ENCODE data around the gene TIMM21.

The TIMM21 gene

DNA sequence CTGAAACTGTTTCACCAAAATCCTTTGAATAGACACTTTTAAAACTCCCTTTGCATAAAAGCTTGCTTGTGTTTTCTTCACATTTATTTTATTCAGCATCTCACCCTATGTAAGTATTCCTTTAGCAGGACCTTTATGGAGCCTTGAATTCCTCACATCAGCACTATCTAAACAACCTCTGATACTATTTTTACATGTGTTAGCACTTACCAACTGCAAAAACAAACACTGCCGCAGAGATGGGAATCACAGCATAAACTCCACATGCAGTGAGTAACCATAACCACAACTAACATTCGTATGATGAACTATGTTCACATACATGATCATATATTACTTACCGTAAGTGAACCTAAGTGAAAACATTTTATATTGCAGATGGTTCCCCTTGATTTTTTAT is 16.1 kb upstream of the TIMM21 start:
- FAIRE-seq = no peak
- no peak for DNase-seq (ENCODE audit: insufficient read length, low spot score)

DNA sequence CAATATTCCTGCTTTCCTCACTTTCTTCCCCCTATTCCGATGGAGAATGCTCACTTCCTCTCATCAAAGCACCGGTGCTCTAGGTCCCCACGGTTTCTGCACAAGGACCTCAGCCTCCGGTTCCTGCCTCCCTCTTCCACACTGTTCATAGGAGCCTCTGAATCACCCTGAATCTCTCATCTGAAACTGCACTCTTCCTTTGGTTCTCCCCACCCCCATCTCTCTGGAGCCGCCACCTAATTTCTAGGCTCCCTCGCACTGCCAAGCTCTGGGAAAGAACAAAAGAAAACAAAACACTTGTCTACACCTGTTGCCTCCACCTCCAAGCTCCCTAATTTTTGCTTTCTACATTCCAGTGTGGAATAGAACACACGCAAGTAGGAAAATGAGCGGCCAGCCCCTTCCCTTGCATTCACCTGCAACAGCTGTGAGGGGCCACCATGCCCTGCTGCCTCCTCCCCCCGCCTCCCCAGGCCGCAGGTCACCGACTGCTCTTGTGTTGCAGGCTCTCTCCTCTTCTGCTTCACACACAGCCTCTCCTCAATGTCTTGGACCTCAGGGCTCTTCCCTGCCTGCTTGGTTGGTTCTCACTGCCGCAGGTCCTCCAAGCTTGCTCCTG is 10.3 kb upstream of the TIMM21 start:
- no peak for TF ChIP-seq POLR2A (IDR thresholded peaks at IDR 0.05; ENCODE audit: low read depth, low read length)
- FAIRE-seq = no peak

More for the DNA sequence above, 16.1 kb upstream of the TIMM21 start:
- TF ChIP-seq POLR2A (IDR thresholded peaks at IDR 0.05; ENCODE audit: low read depth, low read length) = no peak

DNA sequence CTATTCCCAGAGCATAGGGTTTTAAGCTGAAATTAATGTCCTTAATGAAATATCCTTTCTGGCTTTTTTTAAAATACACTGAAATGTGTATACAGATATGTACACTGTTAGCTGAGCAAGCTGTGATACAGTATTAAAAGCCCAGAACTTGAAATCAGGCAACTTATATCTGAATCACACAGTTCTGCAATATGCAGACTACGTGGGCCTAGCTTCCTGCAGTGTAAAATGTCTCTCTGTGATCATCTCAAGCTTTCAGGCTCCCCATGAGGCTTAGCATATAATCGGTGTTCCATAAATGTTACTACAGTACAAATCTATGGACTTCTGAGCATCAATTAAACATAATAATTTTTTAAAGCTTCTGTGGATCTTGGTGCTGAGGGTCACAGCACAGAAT is 8.9 kb upstream of the TIMM21 start:
- DNase-seq (ENCODE audit: insufficient read length, low spot score) (no peak), FAIRE-seq (no peak)

More for the DNA sequence above, 10.3 kb upstream of the TIMM21 start:
- no peak for DNase-seq (ENCODE audit: insufficient read length, low spot score)

DNA sequence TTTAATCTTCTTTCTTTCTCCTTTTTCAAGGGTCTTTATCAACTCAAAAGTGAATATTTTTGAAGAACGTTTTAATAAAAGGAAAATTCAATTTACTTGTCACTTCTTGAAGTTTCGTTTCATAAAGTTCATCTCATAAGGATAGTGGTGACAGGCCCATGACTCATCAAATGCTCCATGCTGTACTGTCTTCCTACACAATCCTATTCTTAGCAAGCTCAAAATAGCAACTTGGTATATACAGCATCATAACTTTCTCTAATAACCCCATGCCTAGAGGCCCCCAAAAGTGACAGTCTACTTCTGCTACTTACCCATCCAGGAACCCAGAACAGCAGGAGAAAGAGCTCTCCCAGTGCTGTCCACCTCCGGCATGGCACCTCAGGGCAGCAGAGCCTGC is 8.4 kb upstream of the TIMM21 start:
- DNase-seq (ENCODE audit: insufficient read length, low spot score) = no peak
- FAIRE-seq = no peak
- no peak for TF ChIP-seq POLR2A (IDR thresholded peaks at IDR 0.05; ENCODE audit: low read depth, low read length)

More for the DNA sequence above, 8.9 kb upstream of the TIMM21 start:
- no peak for TF ChIP-seq POLR2A (IDR thresholded peaks at IDR 0.05; ENCODE audit: low read depth, low read length)

DNA sequence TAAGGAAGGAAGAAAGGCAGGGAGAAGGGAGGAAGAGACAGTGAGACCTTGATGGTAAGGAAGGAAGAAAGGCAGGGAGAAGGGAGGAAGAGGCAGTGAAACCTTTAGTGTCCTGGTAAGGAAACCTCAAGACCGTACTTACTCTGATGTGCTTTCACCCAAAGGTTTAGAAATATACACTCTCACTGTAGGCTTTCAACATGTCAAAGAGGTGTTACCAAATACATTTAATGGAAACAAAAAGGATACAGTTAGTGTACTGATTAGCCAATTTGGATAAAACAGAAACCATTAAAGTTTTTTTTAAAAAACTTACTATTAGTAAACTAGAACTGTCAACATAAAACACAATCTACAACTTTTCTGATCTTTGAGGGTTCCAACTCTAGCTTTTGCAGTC is 7.7 kb upstream of the TIMM21 start:
- DNase-seq (ENCODE audit: insufficient read length, low spot score) (no peak), FAIRE-seq (no peak)
- no peak for TF ChIP-seq POLR2A (IDR thresholded peaks at IDR 0.05; ENCODE audit: low read depth, low read length)

DNA sequence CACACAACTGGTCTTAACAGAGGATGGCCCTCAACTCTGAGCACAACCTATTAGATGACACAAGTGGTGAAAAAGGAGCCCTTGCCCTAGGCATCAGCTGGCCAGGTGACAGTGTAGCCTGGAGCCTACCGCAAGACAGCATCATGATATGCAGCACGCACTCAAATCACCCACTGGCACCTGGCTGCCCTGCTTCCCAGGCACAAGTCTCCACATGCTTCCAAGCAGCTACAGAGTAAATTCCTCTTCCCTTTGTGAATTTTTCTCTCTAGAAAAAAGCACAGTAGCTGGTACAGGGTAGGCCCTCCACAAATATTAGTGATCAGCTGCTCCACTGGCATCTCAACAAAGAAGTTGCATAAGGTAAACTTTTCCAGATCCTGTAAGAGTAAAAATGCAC is 6.7 kb upstream of the TIMM21 start:
- no peak for FAIRE-seq
- no peak for TF ChIP-seq POLR2A (IDR thresholded peaks at IDR 0.05; ENCODE audit: low read depth, low read length)

DNA sequence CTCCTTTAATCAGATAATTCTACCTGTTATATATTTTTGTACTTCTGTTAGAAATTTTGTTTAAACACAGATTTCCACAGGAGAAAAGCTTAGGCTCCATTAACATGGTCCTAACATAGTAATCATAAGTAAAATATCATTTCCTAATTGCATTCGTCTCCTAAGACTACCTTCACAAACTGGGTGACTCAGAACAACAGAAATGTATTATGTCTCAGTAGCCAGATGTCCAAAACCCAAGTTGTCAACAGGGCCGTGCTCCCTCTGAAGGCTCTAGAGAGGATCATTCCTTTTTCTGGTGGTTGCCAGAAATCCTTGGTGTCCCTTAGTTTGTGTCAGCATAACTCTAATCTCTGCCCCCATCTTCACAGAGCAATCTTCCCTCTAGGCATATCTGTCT is 6.1 kb upstream of the TIMM21 start:
- DNase-seq (ENCODE audit: insufficient read length, low spot score) (no peak), FAIRE-seq (no peak)
- TF ChIP-seq POLR2A (IDR thresholded peaks at IDR 0.05; ENCODE audit: low read depth, low read length) = no peak

More for the DNA sequence above, 6.7 kb upstream of the TIMM21 start:
- DNase-seq (ENCODE audit: insufficient read length, low spot score) = no peak

DNA sequence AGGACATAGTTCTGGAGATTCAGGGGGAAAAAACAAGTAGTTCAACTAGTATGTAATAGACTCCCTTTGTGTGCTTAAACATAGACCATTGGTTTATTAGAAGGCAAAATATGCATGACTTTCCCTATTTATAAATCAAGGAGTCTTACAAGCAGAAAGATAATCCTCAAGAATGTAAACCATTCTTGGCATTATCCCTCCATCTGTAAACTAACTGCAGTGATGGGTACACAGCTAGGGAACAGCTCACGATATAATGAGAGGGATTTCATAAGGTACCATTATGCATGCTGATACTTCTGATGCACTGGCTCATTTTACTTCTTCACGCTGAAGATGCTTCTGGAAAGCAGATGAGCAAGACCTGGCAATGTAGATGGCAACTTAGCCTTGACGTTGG is 1.6 kb upstream of the TIMM21 start:
- FAIRE-seq (no peak), DNase-seq (ENCODE audit: insufficient read length, low spot score) (no peak)
- no peak for TF ChIP-seq POLR2A (IDR thresholded peaks at IDR 0.05; ENCODE audit: low read depth, low read length)

DNA sequence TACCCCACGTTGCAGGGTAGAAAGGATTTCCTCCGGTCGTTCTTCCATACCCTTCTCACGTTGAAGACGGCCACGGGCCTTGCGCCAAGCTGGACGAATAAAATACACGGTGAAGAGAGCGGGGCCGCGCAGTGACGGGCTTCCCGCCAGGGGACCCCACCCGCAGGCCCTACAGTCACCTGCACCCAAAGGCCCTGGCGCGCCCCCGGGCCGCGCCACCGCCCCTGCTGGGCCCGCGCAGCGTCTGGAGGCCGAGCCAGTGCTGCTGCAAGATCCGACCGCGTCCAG is 888 bp upstream of the TIMM21 start:
- FAIRE-seq (no peak), DNase-seq (ENCODE audit: insufficient read length, low spot score) (no peak)
- no peak for TF ChIP-seq POLR2A (IDR thresholded peaks at IDR 0.05; ENCODE audit: low read depth, low read length)

DNA sequence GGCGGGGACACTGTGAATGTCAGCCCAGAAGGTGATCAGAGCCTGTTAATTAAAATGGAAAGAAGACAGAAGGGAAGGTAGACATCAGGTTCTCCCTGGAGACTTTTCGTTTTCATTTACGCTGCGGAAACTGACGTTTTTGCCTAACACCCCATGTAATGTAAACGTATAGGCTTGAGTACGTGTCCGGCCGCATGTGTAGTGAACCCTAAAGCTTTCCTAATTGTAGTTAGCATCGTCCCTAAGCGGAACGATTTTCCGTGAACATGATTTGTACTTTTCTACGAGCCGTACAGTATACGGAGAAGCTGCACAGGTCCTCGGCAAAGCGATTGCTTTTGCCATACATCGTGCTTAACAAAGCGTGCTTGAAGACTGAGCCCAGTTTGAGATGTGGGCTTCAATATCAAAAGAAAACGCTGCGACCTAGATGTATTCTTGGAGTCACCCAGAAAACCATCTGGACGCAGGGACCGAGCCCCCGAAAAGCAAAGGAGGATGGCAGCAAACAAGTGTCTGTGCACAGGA is 284 bp downstream of the TIMM21 start:
- no peak for TF ChIP-seq POLR2A (IDR thresholded peaks at IDR 0.05; ENCODE audit: low read depth, low read length)

DNA sequence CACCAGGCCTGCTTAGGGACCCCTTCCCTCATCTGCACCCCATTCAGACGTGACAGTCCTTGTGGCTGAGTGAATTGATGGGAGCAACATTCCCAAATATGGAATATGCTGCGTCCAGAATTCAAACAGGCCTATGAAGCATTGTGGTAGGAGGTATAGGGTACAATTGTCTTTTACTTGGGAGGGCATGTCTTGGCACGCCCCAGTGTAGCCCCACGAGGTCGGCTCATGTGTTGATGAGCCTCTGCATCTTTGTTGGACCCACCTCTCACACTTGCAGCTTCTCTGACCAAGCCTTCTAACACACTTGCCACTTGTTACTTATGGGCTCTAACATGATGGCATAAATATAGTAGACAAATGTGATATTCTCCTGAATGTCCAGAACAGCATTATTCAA is 1.6 kb downstream of the TIMM21 start:
- no peak for DNase-seq (ENCODE audit: insufficient read length, low spot score)
- TF ChIP-seq POLR2A (IDR thresholded peaks at IDR 0.05; ENCODE audit: low read depth, low read length) = no peak
- FAIRE-seq = no peak

More for the DNA sequence above, 284 bp downstream of the TIMM21 start:
- FAIRE-seq = no peak
- DNase-seq (ENCODE audit: insufficient read length, low spot score) = no peak

DNA sequence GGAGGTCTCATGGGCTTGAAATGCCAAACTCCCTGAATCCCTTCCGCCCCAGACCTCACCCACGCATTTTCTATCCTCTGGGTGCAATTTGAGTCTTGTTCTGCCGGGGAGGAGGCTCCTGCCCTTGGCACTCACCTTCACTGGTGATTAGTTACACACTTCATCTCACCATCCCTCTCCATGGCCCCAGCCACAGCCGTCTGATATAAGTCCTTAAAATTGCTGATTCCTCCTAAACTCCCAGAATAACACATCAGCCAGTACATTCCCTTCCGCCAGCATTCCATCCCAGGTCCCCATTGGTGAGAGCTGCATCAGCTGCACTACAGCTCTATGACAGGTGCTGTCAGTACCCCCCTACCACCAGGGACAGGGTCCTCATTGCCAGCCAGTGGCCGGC is 3.9 kb downstream of the TIMM21 start:
- DNase-seq (ENCODE audit: insufficient read length, low spot score) = no peak
- TF ChIP-seq POLR2A (IDR thresholded peaks at IDR 0.05; ENCODE audit: low read depth, low read length) = no peak
- FAIRE-seq = no peak

DNA sequence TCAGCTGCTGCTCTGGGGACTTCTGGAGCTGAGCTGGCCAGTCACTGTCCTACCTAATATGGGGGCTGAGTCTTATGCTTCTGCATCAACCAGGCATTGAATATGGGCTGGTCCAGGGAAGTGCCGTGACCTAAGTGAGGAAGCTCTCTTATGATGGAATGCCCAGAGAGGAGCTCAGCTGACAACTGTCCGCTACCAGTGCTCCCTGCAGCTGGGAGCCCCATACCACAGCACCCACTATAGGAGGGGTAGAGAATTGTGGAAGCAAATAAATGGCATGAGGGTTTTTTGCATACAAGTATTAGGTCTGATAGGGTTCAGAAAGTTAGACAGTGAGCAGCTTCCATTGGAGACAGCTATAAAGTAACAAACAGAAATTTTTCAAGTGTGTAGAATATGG is 4.5 kb downstream of the TIMM21 start:
- DNase-seq (ENCODE audit: insufficient read length, low spot score) (no peak), FAIRE-seq (no peak)
- no peak for TF ChIP-seq POLR2A (IDR thresholded peaks at IDR 0.05; ENCODE audit: low read depth, low read length)

DNA sequence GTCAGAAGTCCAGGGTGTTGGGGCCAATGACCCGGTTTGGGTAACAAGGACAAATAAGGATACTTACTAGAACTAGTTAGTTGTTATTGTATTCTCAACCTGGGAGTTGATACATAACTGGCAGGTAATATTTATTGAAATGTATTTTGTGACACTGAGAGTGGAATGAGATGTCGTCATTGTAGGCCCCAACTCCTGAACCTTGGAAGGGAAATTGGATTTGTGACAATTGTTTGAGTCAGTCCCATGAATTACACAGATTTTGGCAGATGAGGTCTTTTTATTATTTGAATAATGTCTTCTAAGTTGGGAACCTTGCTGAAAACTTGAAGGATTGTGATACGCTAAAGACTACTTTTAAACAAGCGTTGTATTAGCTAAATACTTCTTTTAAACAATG is 5.1 kb downstream of the TIMM21 start:
- FAIRE-seq = no peak
- DNase-seq (ENCODE audit: insufficient read length, low spot score) = no peak
- no peak for TF ChIP-seq POLR2A (IDR thresholded peaks at IDR 0.05; ENCODE audit: low read depth, low read length)

DNA sequence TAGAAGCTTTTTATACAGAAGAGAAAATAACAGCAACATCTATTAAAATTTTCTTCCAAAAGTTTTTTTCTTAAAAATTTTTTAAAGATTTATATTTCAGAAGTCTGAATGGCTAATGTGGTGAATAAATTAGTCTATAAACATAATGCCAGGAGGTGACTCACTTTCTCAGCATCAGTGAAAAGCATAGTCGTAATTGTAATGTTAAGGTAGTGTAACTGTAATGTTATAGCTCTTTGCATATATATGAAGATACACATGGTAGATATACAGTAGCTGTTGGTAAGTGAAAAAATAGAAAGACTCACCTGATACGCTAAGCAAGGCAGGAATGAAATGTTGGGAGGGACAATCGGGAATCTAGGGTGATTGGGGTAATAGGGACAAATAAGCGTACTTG is 5.5 kb downstream of the TIMM21 start:
- no peak for FAIRE-seq
- no peak for DNase-seq (ENCODE audit: insufficient read length, low spot score)
- no peak for TF ChIP-seq POLR2A (IDR thresholded peaks at IDR 0.05; ENCODE audit: low read depth, low read length)

DNA sequence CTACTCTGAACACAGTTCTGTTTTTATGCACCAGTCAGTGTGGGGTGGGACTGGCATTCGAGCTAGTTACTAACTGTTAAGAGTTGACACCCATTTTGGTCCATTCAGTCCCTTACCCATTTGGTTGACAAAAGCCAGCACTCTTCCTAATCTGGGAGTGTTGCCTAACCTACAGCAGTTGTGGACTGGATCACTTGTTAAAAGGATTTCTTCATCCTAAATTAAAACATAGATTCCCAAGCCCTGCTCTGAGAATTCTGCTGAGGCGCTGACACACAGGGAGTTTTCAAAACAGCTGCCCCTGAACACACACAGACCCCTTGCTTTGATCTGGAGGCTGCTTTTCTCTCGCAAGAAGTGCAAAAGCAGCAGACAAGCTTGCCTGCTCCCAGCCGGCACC is 6.4 kb downstream of the TIMM21 start:
- no peak for FAIRE-seq
- no peak for DNase-seq (ENCODE audit: insufficient read length, low spot score)
- TF ChIP-seq POLR2A (IDR thresholded peaks at IDR 0.05; ENCODE audit: low read depth, low read length) = no peak

Data from H54 (cell line).